T-cell (primary cell): Measurements from ENCODE around the gene RASSF10. TPM values are rescaled to one million over a fixed set of nuclear protein-coding genes. Genes with fewer than 3 reads are reported as not detected.
A peak's percentile ranks its signal among the peaks of the same experiment; 100 is the strongest.

Experiments
- ATAC-seq, 4 experiments: fragments of 200-7000 bp in 3 of 4; fragments of 150-1000 bp in 1 of 4; cut with Tn5 transposase; replicated peaks in 1 of 4; 1 replicate in 3 of 4; 2 replicates in 1 of 4; pipeline ENCODE4 v1.10.0; 2021; ENCODE audit warnings: moderate library complexity in 3 of 4, mild to moderate bottlenecking in 2 of 4, moderate number of reproducible peaks in 1 of 4
- CTCF ChIA-PET, 2 donors: fragments of 300-600 bp; sonication (Branson Sonifier 250); formaldehyde crosslinking; loops; one replicate each; lab custom pipeline; 2022; ENCODE audit warnings: antibody characterized with exemption in 2 of 2; lab: Charles Lee
- POLR2A ChIA-PET, 2 donors: fragments of 300-600 bp; sonication (Branson Sonifier 250); formaldehyde crosslinking; loops; one replicate each; lab custom pipeline; 2022; ENCODE audit warnings: antibody characterized with exemption in 2 of 2; lab: Charles Lee
- DNase-seq, 35 experiments: peaks; one replicate each; pipeline versions ENCODE4 v3.0.0 to v3.0.0-alpha.2; 2013 to 2023
- H3K27ac ChIP-seq: one replicate; pipeline ENCODE4 v1.5.1; 2013; ENCODE audit warnings: low read length
- H3K27me3 ChIP-seq, 2 experiments: replicated peaks in 1 of 2; 1 replicate in 1 of 2; 2 replicates in 1 of 2; pipeline versions ENCODE4 v1.6.1 to v1.7.0; 2013; ENCODE audit warnings: low read length in 1 of 2, mixed read lengths in 1 of 2; ENCODE audit not compliant: control insufficient read depth in 2 of 2, insufficient read depth in 2 of 2; ENCODE audit errors: extremely low read depth in 1 of 2
- H3K36me3 ChIP-seq, 2 donors: 1 replicate in 1 of 2; 2 replicates in 1 of 2; pipeline versions ENCODE4 v1.6.1 to v1.7.0; 2013; ENCODE audit warnings: low read length in 1 of 2; ENCODE audit not compliant: control insufficient read depth in 2 of 2, insufficient read depth in 1 of 2; ENCODE audit errors: extremely low read depth in 1 of 2
- H3K4me1 ChIP-seq, 2 experiments: 1 replicate in 1 of 2; 2 replicates in 1 of 2; pipeline versions ENCODE4 v1.6.1 to v1.7.0; 2013; ENCODE audit warnings: low read length in 2 of 2, mixed read lengths in 1 of 2; ENCODE audit not compliant: insufficient read depth in 2 of 2, control insufficient read depth in 1 of 2; ENCODE audit errors: extremely low read depth in 1 of 2
- H3K4me3 ChIP-seq, 2 donors: 1 replicate in 1 of 2; 2 replicates in 1 of 2; pipeline versions ENCODE4 v1.5.1 to v1.7.0; 2013; ENCODE audit warnings: mild to moderate bottlenecking in 2 of 2, low read length in 1 of 2, moderate library complexity in 1 of 2; ENCODE audit not compliant: control insufficient read depth in 1 of 2; ENCODE audit errors: extremely low read depth in 1 of 2
- H3K9me3 ChIP-seq: 2 replicates; pipeline ENCODE4 v1.7.0; 2013
- H3K27ac Mint-ChIP-seq, 2 donors: one replicate each; pipeline ENCODE4 v1.8.0; 2020 to 2021; ENCODE audit warnings: mild to moderate bottlenecking in 2 of 2, mixed read lengths in 2 of 2
- H3K27me3 Mint-ChIP-seq, 2 donors: one replicate each; pipeline ENCODE4 v1.8.0; 2021 to 2022; ENCODE audit warnings: mixed read lengths in 2 of 2
- H3K36me3 Mint-ChIP-seq: one replicate; pipeline ENCODE4 v1.8.0; 2021; ENCODE audit warnings: mixed read lengths
- H3K4me1 Mint-ChIP-seq, 3 donors: one replicate each; pipeline ENCODE4 v1.8.0; 2020 to 2022; ENCODE audit warnings: mixed read lengths in 3 of 3, mild to moderate bottlenecking in 1 of 3
- H3K4me3 Mint-ChIP-seq, 3 donors: one replicate each; pipeline ENCODE4 v1.8.0; 2020 to 2022; ENCODE audit warnings: mild to moderate bottlenecking in 3 of 3, mixed read lengths in 3 of 3, moderate library complexity in 3 of 3
- H3K9me3 Mint-ChIP-seq, 3 donors: one replicate each; pipeline ENCODE4 v1.8.0; 2020 to 2022; ENCODE audit warnings: mixed read lengths in 3 of 3
- WGBS: methylation state at CpG from one replicate; pipeline ENCODE4 v1.1.5; 2013; ENCODE audit warnings: missing lambda C conversion rate; ENCODE audit not compliant: insufficient coverage; 5-methylcytosine and 5-hydroxymethylcytosine counted together
- total RNA-seq, 35 experiments: library from RNA in 6 of 35; stranded (reverse) in 6 of 35; fragments of 120-200 nt in 1 of 35; gene quantifications; one replicate each; pipeline versions ENCODE4 v1.2.1 to v1.2.4 and lab custom pipeline; 2013 to 2026

Gene RASSF10
- total RNA-seq (not detected), total RNA-seq (lab: John Stamatoyannopoulos, UW) (0 to 0.12 (median 0) reads per million in 29 experiments)
- total RNA-seq (2013), result 0.06 TPM

- ChIA-PET POLR2A (interaction anchor here in 1 of 2 donors (0.6 kb wide), 1 partner anchor 423 kb away, joined by 3 read pairs; no protein-coding TSS in a partner anchor), CTCF (no interaction called here)
- DNase-seq (no peak), ATAC-seq (no peak)
- H3K9me3 ChIP-seq, result peaks cover 2% of the 10 kb centered on the region
- no peaks in the 10 kb centered on the region for H3K36me3 ChIP-seq
- H3K4me3 Mint-ChIP-seq, result peak within 1 kb of the TSS in 1 of 3 donors; percentile 55
- peaks cover 23 to 33% of the 10 kb centered on the region in 2 experiments for H3K27me3 ChIP-seq
- 4% methylated on average over 66 of the region's 68 CpGs for WGBS
- H3K27me3 Mint-ChIP-seq, result peaks cover 59 to 75% of the 10 kb centered on the region in 2 donors
- no peaks in the 10 kb centered on the region for H3K9me3 Mint-ChIP-seq
- H3K27ac Mint-ChIP-seq, result no peak within 1 kb of the TSS
- no peak within 1 kb of the TSS for H3K27ac ChIP-seq
- no peaks in the 10 kb centered on the region for H3K36me3 Mint-ChIP-seq
- peaks cover 2 to 9% (median 5%) of the 10 kb centered on the region in 3 donors for H3K4me1 Mint-ChIP-seq
- no peak within 1 kb of the TSS for H3K4me3 ChIP-seq
- H3K4me1 ChIP-seq, result peaks cover 0 to 3% of the 10 kb centered on the region in 2 experiments
Measured at GRCh38 chr11:13008625-13009475, at the start of gene RASSF10. RASSF10 (plus strand) TSS chr11:13009316; CDS start chr11:13009577, 261 bp downstream.

- H3K9me3 Mint-ChIP-seq, result no peaks in the 10 kb centered on the region
- H3K36me3 Mint-ChIP-seq, result no peaks in the 10 kb centered on the region
- Histone ChIP-seq H3K36me3 (no peaks in the 10 kb centered on the region), H3K27ac (no peak overlapping the region), H3K4me3 (no peak overlapping the region), H3K4me1 (no peaks in the 10 kb centered on the region), H3K9me3 (no peaks in the 10 kb centered on the region), H3K27me3 (peaks cover 0 to 19% of the 10 kb centered on the region in 2 experiments)
- H3K4me1 Mint-ChIP-seq, result no peaks in the 10 kb centered on the region
- no peak overlapping the region for H3K27ac Mint-ChIP-seq
- no CpG with 5 or more reads among the region's 2 CpGs for WGBS
- CTCF ChIA-PET, result interaction anchor here (0.7 to 1.3 kb wide), 2 partner anchors 370 to 373 kb away, joined by 4 to 7 read pairs; no protein-coding TSS in a partner anchor
- ATAC-seq, result no peak
- H3K4me3 Mint-ChIP-seq, result no peak overlapping the region
- H3K27me3 Mint-ChIP-seq, result peaks cover 22 to 24% of the 10 kb centered on the region in 2 donors
- DNase-seq, result no peak
- POLR2A ChIA-PET, result no interaction called here
Measured at GRCh38 chr11:12961615-12962014, 47.5 kb upstream of the RASSF10 start.

GRCh38 chr11:12962306-12962705 is 46.8 kb upstream of the RASSF10 start:
- no peaks in the 10 kb centered on the region for H3K36me3 ChIP-seq
- Mint-ChIP-seq H3K27me3 (peaks cover 26 to 28% of the 10 kb centered on the region in 2 donors), H3K4me1 (no peaks in the 10 kb centered on the region), H3K4me3 (no peak overlapping the region), H3K36me3 (no peaks in the 10 kb centered on the region), H3K27ac (peak overlapping the region in 1 of 2 donors; percentile 41), H3K9me3 (no peaks in the 10 kb centered on the region)
- no peaks in the 10 kb centered on the region for H3K9me3 ChIP-seq
- DNase-seq, result no peak
- H3K27ac ChIP-seq, result no peak overlapping the region
- ChIA-PET CTCF (interaction anchor here in 1 of 2 donors (0.5 to 1.3 kb wide), 2 partner anchors 370 to 505 kb away, joined by 3 to 4 read pairs; no protein-coding TSS in a partner anchor), POLR2A (no interaction called here)
- ATAC-seq, result no peak
- 72% methylated on average over 6 of the region's 10 CpGs for WGBS
- H3K4me1 ChIP-seq, result no peaks in the 10 kb centered on the region
- H3K27me3 ChIP-seq, result peaks cover 0 to 19% of the 10 kb centered on the region in 2 experiments
- no peak overlapping the region for H3K4me3 ChIP-seq

- peaks cover 0 to 19% of the 10 kb centered on the region in 2 experiments for H3K27me3 ChIP-seq
- ATAC-seq, result no peak
- H3K4me3 ChIP-seq, result no peak overlapping the region
- no peaks in the 10 kb centered on the region for H3K9me3 Mint-ChIP-seq
- no peaks in the 10 kb centered on the region for H3K4me1 Mint-ChIP-seq
- POLR2A ChIA-PET, result no interaction called here
- no peaks in the 10 kb centered on the region for H3K4me1 ChIP-seq
- peaks cover 26 to 28% of the 10 kb centered on the region in 2 donors for H3K27me3 Mint-ChIP-seq
- no peak for DNase-seq
- no peak overlapping the region for H3K4me3 Mint-ChIP-seq
- CTCF ChIA-PET, result interaction anchor here in 1 of 2 donors (0.9 kb wide), 1 partner anchor 17 kb away, joined by 4 read pairs; no protein-coding TSS in a partner anchor
- WGBS, result 94% methylated on average over 4 of the region's 5 CpGs
- no peaks in the 10 kb centered on the region for H3K36me3 ChIP-seq
- no peaks in the 10 kb centered on the region for H3K9me3 ChIP-seq
- no peaks in the 10 kb centered on the region for H3K36me3 Mint-ChIP-seq
- no peak overlapping the region for H3K27ac ChIP-seq
- no peak overlapping the region for H3K27ac Mint-ChIP-seq
Measured at GRCh38 chr11:12963051-12963450, 46.1 kb upstream of the RASSF10 start.

GRCh38 chr11:12963792-12964536 is 45.2 kb upstream of the RASSF10 start:
- Histone ChIP-seq H3K36me3 (no peaks in the 10 kb centered on the region), H3K27ac (no peak overlapping the region), H3K9me3 (no peaks in the 10 kb centered on the region), H3K4me3 (no peak overlapping the region), H3K27me3 (peaks cover 0 to 26% of the 10 kb centered on the region in 2 experiments), H3K4me1 (no peaks in the 10 kb centered on the region)
- no peaks in the 10 kb centered on the region for H3K36me3 Mint-ChIP-seq
- ChIA-PET CTCF (interaction anchor here (0.7 to 1.2 kb wide), 4 partner anchors 16 to 371 kb away, joined by 3 to 5 read pairs (median 4); no protein-coding TSS in a partner anchor), POLR2A (no interaction called here)
- H3K9me3 Mint-ChIP-seq, result no peaks in the 10 kb centered on the region
- H3K27ac Mint-ChIP-seq, result no peak overlapping the region
- H3K27me3 Mint-ChIP-seq, result peaks cover 26 to 28% of the 10 kb centered on the region in 2 donors
- no peak overlapping the region for H3K4me3 Mint-ChIP-seq
- 14% methylated on average over 8 of the region's 13 CpGs for WGBS
- H3K4me1 Mint-ChIP-seq, result no peaks in the 10 kb centered on the region
- DNase-seq (peak in 34 of 35 experiments; percentile 13 to 69 (median 42)), ATAC-seq (peak; percentile 52 to 66 (median 59))

- H3K27me3 Mint-ChIP-seq, result peaks cover 26 to 28% of the 10 kb centered on the region in 2 donors
- WGBS, result 81% methylated on average over 5 of the region's 7 CpGs
- no peaks in the 10 kb centered on the region for H3K9me3 ChIP-seq
- H3K27me3 ChIP-seq, result peaks cover 0 to 26% of the 10 kb centered on the region in 2 experiments
- H3K4me1 ChIP-seq, result no peaks in the 10 kb centered on the region
- no peak overlapping the region for H3K27ac Mint-ChIP-seq
- CTCF ChIA-PET, result interaction anchor here in 1 of 2 donors (1.2 kb wide), 1 partner anchor 371 kb away, joined by 5 read pairs; no protein-coding TSS in a partner anchor
- H3K4me3 ChIP-seq, result no peak overlapping the region
- no peak for DNase-seq
- POLR2A ChIA-PET, result no interaction called here
- H3K27ac ChIP-seq, result no peak overlapping the region
- no peaks in the 10 kb centered on the region for H3K36me3 Mint-ChIP-seq
- no peaks in the 10 kb centered on the region for H3K4me1 Mint-ChIP-seq
- no peaks in the 10 kb centered on the region for H3K36me3 ChIP-seq
- no peak overlapping the region for H3K4me3 Mint-ChIP-seq
- ATAC-seq, result no peak
- H3K9me3 Mint-ChIP-seq, result no peaks in the 10 kb centered on the region
Measured at GRCh38 chr11:12964650-12965049, 44.5 kb upstream of the RASSF10 start.
